Stimulated activated CD4-positive, alpha-beta T cell treated with anti-CD3 and anti-CD28 coated beads, TNF-alpha, amount 100 ng/mL, for 4 hours (primary cell): ENCODE results near the gene PLXDC1.

Source experiments
- DNase-seq, 3 experiments: peaks; one replicate each; pipeline ENCODE4 v3.0.0-alpha.2; 2020; ENCODE audit warnings: low read depth in 3 of 3

Gene PLXDC1

DNA sequence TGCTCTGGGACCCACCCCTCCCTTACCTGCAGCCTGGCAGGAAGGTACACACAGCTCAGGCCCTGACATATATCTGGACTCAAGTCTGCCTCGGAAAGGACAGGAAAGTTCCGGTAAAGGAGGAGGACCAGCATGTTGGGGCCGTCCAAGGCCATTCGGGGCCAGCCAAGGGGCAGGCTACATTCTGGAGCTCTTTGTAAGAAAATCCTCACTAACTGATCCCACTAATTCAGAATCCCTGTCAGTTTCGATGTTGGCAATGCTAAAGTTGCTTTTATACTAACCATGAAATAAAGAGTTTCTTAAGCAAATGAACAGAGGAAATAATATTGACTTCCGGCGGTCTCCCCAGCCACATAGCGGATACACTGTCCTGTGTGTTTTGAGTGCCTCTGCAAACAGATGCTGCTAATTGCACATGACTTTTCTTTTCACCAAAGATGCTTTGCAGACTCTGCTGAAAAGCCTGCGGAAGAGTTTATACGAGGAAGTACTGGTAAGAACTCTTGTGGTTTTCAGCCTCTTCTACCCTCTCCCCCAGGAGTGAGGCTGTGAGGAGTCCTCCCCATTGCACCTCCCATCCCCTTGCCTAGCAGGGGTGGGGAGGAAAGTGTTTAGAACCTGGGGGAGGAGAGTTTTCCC lies 54.8 kb downstream of the PLXDC1 start:
- DNase-seq: no peak

DNA sequence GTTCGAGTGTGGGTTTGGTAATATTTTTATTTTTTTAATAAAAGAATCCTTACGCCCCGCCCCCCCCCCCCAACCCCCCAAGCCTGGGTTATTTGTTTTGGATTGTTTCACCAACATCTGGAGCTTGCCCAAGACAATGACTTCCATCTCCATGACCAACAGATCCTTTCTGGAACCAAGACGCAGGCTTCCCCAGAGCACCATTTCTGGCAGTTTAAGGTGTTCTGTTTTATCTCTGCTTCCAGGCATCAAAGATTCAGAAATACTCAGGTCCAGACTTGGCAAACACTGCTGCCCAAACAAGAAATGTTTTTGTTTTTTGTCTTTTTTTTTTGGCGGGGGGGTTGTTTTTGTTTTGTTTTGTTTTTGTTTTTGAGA lies 56.1 kb downstream of the PLXDC1 start:
- DNase-seq: no peak

DNA sequence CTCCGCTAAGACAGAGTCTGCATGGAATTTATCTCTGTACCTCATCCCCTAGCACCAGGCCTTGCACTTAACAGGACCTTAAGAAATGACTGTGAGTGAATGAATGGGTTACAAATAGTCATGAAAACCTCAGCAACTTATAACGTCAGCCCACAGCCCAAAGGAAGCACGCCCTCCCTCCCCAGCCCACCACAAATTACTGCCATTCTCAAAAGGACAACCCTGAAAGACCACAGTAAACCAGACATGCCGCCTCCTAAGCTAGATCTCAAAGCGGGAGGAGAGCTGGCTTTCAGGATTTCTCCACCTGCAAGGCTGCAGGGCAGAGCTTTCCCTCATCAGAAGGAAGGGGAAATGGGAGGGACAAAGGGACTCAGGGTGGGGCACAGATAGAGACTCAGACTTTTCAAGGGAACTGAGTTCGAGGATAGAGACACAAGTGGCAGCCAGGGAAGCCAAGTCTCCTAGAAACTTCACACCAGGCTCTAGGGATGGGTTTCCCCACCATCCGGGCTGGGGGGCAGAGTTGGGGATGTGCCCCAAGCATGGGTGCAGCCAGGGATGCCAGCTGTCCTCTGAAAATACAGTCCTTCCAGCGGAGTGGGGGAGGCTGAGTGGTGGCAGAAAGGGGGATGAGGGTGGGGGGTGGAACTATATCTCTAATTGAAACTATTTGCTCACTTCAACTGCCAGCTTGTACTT lies 56.7 kb downstream of the PLXDC1 start:
- no peak for DNase-seq

DNA sequence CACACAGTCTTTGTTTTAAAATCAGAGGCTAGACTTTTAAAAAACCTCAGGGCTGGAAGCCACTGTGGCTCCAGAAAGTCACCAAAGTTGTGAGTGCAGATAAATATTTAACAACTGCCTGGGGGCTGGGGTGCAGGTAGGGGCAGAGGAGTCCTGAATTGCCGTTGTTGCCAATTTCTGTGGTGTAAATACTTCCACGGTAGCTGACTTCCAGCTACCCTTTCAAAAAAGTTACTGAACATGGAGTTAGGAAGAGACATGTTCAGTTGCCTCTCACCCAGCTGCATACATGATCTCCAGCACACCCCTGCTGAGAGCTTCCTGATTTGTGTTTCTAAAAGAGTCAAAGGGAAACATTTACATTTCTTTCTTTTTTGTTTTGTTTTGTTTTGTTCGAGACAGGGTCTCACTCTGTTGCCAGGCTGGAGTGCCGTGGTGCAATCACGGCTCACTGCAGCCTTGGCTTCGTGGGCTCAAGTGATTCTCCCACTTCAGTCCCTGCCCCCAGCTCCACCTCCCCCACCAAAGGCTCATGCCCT lies 58.7 kb downstream of the PLXDC1 start:
- DNase-seq: no peak

DNA sequence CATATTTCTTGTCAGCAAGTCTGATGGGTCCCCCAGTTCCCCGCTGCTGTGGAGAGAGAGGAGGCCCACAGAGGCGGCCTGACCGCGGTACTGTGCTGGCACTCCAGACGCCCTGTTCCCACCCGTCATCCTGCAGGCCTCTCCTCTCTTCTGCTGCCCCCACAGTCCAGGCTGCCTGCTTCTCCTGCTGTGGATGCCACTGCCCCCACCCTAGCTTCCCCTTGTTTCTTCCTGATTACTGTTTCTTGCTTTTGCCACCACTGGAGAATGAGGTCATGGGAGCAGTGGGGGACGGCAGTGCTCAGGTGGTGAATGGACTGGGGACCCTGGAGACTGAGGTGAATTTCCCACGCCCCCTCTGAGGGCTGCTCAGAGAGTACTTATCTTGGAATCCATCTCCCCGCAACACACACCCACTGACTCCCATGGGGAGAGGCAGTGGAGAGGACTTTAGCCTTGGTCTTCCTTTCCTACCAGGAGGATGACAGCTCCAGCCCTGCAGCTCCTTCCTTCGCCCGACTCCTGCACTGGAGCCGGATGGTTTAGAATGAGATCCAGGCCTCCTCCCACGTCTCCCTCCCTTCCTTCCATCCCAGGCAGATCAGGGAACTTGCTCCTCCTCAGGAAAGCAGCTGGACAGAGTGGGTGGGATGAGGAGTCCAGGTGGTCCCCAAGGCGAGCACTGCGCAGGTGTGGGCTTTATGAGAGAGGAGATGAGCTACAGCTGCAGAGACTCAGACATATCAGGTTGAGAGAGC lies 60.4 kb downstream of the PLXDC1 start:
- DNase-seq: no peak

DNA sequence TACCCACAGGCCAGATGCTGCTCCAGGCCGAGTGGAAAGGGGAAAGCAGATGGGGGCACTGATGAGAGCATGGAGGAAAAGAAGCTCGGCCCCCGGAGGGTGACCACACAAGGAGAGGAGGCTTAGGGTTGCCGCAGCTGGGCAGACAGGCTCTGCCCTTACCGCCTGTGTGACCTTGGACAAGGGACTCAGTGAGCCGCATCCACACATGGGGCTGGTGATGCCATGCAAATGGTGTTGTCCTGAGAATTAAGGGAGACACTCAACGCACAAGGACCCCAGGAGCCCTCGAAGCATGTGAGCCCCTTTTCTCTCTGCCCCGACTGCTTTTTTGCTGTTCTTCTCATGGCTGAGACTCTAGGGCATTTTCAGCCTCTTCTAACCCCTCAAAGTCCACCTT lies 61.0 kb downstream of the PLXDC1 start:
- DNase-seq: no peak

DNA sequence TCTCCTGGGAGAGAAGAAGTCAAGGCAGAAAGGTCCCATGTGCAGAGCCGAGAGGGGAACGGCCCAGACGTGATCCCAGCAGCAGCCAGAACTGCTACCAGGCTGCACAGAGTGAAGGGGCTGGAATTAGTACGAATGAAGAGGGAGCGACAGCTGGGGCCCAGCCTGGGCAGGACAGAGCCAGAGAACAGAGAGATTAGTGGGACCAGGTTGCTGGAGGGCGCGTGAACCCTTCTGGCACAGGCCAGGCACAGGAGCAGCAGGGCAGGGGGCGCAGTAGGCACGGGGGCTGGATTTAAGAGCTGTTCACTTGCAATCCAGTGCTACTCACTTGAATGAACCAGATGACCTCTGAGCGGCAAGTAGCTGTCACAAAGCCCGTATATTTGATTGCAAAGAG lies 66.9 kb downstream of the PLXDC1 start:
- no peak for DNase-seq

DNA sequence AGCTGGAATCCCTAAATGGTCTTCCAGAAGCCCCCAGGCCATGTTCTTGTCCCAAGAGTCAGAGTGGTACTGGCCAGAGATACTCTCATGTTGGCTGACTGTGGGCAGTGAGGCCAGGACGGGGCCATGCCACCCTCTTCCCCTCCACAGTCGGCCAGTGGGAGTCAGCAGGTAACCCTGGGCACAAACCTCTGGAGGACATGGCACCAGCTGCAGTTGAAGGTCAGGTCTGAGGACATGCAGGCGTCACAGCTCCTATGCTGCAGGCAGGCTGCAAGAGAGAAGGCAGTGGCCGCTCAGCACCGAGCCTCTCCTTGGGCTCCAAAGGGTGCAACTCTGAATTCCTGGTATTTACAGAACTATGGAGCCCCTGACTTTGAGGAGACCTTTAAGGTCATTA lies 68.2 kb downstream of the PLXDC1 start:
- no peak for DNase-seq

DNA sequence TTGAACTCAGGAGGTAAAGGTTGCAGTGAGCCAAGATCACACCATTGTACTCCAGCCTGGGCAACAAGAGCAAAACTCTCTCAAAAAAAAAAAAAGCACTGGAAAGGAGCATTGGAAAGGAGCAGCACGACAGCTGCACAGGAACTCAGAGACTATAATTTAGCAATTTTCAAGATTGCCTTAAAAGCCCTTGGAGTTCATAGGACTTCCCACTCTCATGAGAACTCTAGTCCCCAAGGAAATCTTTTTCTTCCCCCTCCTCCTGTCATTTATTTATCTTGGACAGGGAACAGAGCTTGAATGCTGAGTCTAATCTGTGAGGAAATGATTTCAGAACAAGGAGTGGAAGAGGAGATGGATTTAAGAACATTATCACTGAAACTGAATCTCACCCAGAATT lies 69.0 kb downstream of the PLXDC1 start:
- DNase-seq: no peak

DNA sequence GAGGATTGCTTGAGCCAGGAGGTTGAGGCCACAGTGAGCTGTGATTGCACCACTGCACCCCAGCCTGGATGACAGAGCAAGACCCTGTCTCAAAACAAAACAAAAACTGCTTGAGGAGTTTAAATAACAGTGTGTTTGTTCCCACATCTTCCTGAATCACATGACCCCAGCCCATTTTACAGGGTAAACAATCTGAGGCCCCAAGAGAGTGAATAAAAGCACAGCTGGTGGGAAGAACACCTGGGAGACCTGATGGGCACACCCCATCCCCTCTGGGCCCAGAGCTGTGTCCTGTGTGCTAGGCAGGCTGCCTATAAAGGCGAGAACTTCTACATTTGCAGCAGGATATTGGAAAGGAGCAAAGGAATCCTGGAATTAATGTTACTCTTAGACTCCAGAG lies 69.6 kb downstream of the PLXDC1 start:
- DNase-seq: no peak

DNA sequence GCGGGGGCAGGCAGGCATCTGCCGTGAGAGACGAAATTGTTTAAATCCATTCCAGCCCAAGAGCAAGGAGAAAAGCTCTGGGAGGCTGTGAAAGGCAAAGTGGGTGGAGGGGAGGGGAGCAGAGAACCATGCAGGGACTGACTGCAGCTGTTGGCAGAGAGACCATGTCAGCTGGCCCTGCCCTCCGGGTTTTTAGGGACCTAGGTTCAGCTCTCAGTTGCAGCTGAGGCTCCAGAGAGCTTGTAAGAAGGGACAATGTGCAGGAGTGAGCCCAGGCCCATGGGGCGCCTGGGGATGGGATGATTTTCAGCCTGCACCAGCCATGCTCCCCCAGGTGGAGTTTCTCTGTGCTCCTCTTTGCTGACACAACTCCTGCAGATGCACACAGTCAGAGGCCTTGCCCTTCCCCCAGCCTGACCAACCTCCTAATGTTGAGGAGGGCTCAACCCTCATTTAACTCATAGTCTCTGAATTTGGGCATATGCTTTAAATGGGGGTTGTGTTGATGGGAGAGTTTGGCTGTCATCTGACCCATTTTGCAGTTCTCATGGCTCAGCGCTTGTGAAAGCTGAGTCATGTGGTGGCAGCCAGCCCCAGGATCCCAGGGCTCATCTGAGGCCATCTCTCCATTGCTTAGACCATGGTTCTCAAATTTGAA lies 70.9 kb downstream of the PLXDC1 start:
- DNase-seq: no peak

DNA sequence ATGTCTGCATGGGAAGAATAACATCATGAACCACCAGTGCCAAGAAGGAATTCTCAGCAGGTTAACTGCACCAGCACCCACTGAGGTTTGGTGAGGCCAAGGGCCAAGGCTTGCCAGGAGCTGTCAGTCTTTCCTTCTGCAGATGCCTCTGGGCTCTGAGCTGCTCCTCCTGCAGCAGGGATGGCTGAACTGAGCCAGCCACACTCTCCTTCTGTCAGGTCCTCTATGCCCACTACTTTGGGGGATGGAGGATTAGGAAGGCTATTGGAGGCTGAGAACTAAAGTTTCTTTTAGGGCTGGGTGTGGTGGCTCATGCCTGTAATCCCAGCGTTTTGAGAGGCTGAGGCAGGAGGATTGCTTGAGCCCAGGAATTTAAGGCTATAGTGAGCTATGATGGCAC lies 71.6 kb downstream of the PLXDC1 start:
- DNase-seq: no peak

DNA sequence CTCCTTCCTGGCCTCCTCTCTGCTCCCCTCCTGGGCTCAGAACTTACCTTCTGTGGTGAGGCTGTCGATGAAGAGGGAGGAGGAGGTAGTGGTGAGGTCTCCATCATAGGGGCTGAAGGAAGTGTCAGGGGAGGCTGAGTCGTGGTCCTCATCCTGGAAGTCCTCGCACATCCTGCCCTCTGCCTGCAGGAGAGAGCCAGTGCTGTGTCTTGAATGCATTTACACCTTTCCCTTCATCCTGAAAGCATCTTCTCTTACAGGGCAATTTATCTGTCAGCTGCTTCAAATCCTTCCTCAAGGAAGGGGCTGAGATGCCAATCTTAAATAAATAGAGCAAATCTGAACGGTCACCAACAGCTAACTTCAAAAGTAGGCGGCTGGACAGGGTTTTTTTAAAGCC lies 73.6 kb downstream of the PLXDC1 start:
- DNase-seq: no peak

DNA sequence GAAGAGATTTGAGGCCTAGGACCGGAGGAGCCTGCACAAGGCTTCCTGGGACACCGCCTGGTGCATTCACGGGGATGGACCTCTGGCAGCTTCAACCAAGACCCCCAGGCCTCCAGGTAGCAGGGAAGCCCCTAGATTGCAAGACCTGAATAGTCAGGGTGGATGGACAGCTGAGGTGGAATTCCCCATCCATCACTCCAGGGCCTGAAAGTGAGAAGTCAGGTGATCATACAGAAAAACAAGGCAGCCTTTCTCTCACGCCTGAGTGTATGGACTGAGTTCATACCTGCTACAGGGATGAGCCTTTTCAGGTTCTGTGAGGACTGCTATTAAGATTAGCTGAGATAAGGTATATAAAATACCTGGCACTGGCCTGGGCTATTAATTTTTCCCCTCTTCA lies 74.2 kb downstream of the PLXDC1 start:
- no peak for DNase-seq

DNA sequence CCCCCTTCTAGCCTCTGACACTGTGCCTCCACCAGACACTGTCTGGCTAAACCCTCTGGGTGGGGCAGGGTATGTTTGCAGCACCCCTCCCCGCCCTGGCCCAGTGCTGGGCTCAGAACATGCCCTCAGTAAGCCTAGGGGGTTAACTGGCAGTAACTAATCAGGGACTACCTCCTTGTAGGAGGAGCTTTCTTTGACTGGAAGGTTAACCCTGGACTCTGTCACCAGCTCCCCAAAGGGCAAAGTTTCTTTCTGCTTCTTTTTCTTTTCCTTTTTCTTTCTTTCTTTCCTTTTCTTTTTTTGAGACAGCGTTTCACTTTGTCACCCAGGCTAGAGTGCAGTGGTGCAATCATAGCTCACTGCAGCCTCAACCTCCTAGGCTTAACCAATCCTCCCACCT lies 76.8 kb downstream of the PLXDC1 start:
- no peak for DNase-seq

DNA sequence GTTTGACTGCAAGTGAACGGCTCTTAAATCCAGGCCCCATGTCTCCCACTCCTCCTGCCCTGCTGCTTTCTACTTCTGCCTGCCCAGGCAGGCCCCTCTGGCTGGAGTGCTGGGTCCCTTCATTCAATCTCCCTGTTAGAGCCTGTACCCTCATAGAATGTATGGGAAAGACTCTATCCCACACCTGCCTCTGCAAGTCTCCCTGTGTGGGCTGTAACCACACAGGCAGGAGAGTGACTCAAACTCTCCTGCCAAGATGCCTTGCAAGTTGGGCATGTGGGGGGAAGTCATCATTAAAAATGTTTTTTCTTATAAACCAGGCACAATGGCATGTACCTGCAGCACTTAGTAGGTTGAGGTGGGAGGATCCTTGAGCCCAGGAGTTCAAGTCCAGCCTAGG lies 77.5 kb downstream of the PLXDC1 start:
- DNase-seq: no peak

DNA sequence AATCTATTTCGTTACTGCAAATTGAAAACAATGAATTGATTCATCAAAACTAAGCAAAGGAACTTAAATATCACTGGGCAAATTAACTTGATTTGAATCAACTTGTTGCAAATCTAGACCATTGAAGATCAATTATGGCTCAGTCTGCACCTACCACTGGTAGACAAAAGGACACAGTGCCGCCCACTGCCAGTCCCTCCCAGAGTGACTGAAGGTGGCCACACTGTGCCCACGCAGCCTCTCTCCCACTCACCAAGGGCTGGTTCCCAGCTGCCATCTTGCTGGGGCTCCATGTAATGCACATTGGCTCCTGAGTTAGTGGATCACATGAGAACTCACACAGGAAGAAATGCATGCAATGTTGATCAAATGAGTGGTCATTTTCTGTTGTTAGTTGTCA lies 78.1 kb downstream of the PLXDC1 start:
- no peak for DNase-seq

DNA sequence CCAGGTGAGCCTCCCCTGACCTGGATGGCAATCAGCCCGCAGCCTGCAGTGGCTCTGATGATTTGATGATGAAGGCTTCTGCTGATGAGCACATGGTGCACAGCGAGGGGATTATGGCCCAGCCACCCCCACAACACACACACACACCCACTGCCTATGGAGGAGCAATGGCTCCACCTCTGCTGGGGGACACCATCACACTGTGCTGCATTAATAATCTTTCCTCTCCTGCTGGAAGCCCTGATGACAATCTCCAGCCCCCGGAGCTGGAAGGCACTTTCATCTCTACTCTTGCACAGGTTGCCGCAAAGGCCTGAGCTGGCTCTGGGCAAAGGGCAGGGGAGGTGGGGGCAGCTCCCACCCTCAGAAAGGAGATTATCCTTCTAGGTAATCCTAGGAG lies 79.9 kb downstream of the PLXDC1 start:
- no peak for DNase-seq

DNA sequence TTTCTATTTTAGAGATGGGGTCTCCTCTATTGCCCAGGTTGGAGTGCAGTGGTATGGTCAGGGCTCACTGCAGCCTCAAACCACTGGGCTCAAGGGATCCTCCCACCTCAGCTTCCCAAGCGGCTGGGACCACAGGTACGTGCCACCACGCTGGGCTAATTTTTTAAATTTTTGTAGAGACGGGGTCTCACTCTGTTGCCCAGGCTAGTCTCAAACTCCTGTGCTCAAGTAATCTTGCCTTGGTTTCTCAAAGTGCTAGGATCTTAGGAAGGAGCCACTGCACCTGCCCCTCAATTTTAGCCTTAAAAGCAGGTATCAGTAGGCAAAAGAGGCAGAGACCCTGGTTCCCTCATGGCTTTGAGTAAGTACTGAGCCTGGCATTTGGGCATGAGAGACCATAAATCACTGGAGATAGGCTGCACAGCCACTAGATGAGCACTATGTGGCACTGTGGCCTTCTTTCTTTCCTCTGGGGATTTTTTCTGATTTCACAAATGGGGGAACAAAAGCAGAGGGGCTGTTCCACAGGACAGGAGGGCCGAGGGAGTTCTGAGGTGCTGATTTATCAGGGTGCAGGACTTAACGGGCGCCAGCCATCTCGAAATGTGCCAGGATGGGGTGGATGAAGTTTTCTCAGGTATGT lies 82.2 kb downstream of the PLXDC1 start:
- no peak for DNase-seq

DNA sequence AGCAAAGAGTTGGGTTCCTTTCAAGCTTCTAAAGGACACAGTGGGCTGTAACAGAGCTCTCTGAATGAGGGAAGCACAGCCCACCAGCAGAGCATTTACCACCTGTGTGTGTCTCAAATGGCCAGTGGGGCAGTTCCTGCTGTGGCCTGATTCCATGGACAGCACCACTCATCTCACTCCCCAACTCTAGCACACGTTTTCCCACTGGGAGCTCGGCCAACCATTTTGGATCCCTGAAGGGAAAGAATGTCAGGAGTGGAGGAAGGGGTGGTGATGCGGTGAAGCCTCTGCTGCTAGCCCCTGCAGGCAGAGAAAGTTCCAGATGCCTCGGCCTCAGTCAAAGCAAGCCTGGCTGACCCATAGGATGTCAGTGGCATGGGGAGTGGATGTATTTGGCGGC lies 86.6 kb downstream of the PLXDC1 start:
- DNase-seq: no peak

DNA sequence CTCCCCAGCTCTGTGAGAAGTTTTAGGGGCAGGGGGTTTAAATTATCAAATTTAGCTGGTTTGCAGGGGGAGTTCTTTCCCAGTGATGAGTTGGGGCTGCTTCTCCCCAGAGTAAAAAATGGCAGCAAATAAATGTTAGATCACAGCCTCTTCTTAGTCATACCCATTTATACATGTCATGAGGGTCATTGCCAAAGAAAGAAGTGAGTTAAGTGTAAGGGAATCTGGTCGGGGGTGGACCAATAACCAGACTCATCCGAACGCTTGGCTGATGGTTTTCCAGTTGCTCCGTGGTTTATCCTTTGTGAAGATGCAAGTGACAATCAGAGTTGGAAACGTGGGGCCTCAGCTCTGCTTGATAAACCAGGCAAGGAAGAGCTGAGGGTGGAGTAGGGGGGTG lies 87.1 kb downstream of the PLXDC1 start:
- no peak for DNase-seq

DNA sequence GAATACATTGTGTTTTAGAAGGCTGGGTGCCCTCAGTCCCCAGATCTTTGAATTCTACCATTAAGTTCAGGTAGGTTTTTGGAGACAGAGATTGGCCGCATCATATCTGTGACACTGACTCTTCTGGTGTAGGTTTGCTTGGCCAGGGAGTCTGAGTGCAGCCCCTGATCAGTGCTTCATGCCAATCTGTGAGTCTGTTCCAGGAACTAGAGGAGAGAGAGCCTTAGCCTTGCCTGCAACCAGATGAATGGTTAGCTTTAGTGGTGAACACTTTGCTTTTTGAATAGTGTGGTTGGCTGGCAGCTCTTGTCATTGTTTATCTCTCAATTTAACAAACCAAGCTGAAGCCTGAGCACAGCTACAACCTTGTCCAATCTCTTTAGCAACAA lies 87.8 kb downstream of the PLXDC1 start:
- no peak for DNase-seq
